Measurements from ENCODE around the gene SNAPC2.

The SNAPC2 gene

GRCh38 chr19:7907544-7907943 is 12.6 kb upstream of the SNAPC2 start:
- ChIA-PET POLR2A (no interaction called here), CTCF (no interaction called here)
- DNase-seq (ENCODE audit: extremely low spot score): no peak
- TF ChIP-seq FOXA1 (IDR thresholded peaks at IDR 0.05) (no peak), ELF4 (IDR thresholded peaks at IDR 0.05) (no peak), FOXK2 (IDR thresholded peaks at IDR 0.05) (no peak), TARDBP (IDR thresholded peaks at IDR 0.05) (no peak), PKNOX1 (IDR thresholded peaks at IDR 0.05) (no peak), LEF1 (IDR thresholded peaks at IDR 0.05; ENCODE audit: borderline replicate concordance) (no peak), FOXM1 (IDR thresholded peaks at IDR 0.05; ENCODE audit: borderline replicate concordance) (no peak), NFRKB (IDR thresholded peaks at IDR 0.05) (no peak), SP1 (IDR thresholded peaks at IDR 0.05) (no peak)

GRCh38 chr19:7908078-7908699 is 11.9 kb upstream of the SNAPC2 start:
- TF ChIP-seq BHLHE40 (IDR thresholded peaks at IDR 0.05; ENCODE audit: borderline replicate concordance) (no peak), NFRKB (IDR thresholded peaks at IDR 0.05) (no peak)
- POLR2A ChIA-PET: no interaction called here
- DNase-seq (ENCODE audit: extremely low spot score): no peak
- CTCF ChIA-PET: interaction anchor here (1.3 kb wide), 1 partner anchor 13 kb away, joined by 5 read pairs; no protein-coding TSS in a partner anchor

GRCh38 chr19:7908742-7909461 is 11.2 kb upstream of the SNAPC2 start:
- DNase-seq (ENCODE audit: extremely low spot score): no peak
- ChIA-PET CTCF (interaction anchor here (0.5 to 1.3 kb wide), 2 partner anchors 12 to 25 kb away, joined by 3 to 5 read pairs; no protein-coding TSS in a partner anchor), POLR2A (interaction anchor here (1.1 kb wide), 1 partner anchor 11 kb away, joined by 3 read pairs; the partner anchor contains the start of gene SNAPC2)
- TF ChIP-seq ARNT (IDR thresholded peaks at IDR 0.05) (no peak), BHLHE40 (IDR thresholded peaks at IDR 0.05; ENCODE audit: borderline replicate concordance) (no peak), CTBP1 (IDR thresholded peaks at IDR 0.05; ENCODE audit: borderline replicate concordance) (no peak), ELF4 (IDR thresholded peaks at IDR 0.05) (no peak), PKNOX1 (IDR thresholded peaks at IDR 0.05) (no peak), FOXM1 (IDR thresholded peaks at IDR 0.05; ENCODE audit: borderline replicate concordance) (no peak), SUZ12 (IDR thresholded peaks at IDR 0.05) (no peak), TARDBP (IDR thresholded peaks at IDR 0.05) (no peak)

GRCh38 chr19:7909471-7910067 is 10.6 kb upstream of the SNAPC2 start:
- CTCF ChIA-PET: interaction anchor here (0.5 kb wide), 1 partner anchor 26 kb away, joined by 3 read pairs; no protein-coding TSS in a partner anchor
- TF ChIP-seq FOXK2 (IDR thresholded peaks at IDR 0.05): no peak
- no peak for TF ChIP-seq SUZ12 (IDR thresholded peaks at IDR 0.05)
- no peak for TF ChIP-seq L3MBTL2 (conservative IDR thresholded peaks at IDR 0.05)
- POLR2A ChIA-PET: interaction anchor here (1.1 kb wide), 1 partner anchor 10 kb away, joined by 3 read pairs; the partner anchor contains the start of gene SNAPC2

GRCh38 chr19:7910321-7911161 is 9.6 kb upstream of the SNAPC2 start:
- CTCF ChIA-PET: no interaction called here

More at GRCh38 chr19:7909471-7910067, 10.6 kb upstream of the SNAPC2 start:
- no peak for DNase-seq (ENCODE audit: extremely low spot score)

More at GRCh38 chr19:7910321-7911161, 9.6 kb upstream of the SNAPC2 start:
- TF ChIP-seq ZNF384 (IDR thresholded peaks at IDR 0.05) (no peak), PKNOX1 (IDR thresholded peaks at IDR 0.05) (no peak), ARNT (IDR thresholded peaks at IDR 0.05) (no peak), NFRKB (IDR thresholded peaks at IDR 0.05) (no peak), HDGF (IDR thresholded peaks at IDR 0.05; ENCODE audit: borderline replicate concordance) (no peak), SUZ12 (IDR thresholded peaks at IDR 0.05) (no peak), ELF4 (IDR thresholded peaks at IDR 0.05) (no peak)
- POLR2A ChIA-PET: no interaction called here
- no peak for DNase-seq (ENCODE audit: extremely low spot score)

Measured in HEK293T (cell line).